GM18520 (cell line): ENCODE data around the gene MUC5B.
"Not testable (repeated sequence)": the region's sequence is repeated elsewhere in the genome, so short reads cannot be mapped to it uniquely, and the experiment has no call there.

ENCODE experiments used
- ATAC-seq: cut with Tn5 transposase; IDR thresholded peaks from one replicate; pipeline ENCODE4 v1.9.1; 2021; ENCODE audit not compliant: unreplicated experiment

Gene MUC5B, protein sequence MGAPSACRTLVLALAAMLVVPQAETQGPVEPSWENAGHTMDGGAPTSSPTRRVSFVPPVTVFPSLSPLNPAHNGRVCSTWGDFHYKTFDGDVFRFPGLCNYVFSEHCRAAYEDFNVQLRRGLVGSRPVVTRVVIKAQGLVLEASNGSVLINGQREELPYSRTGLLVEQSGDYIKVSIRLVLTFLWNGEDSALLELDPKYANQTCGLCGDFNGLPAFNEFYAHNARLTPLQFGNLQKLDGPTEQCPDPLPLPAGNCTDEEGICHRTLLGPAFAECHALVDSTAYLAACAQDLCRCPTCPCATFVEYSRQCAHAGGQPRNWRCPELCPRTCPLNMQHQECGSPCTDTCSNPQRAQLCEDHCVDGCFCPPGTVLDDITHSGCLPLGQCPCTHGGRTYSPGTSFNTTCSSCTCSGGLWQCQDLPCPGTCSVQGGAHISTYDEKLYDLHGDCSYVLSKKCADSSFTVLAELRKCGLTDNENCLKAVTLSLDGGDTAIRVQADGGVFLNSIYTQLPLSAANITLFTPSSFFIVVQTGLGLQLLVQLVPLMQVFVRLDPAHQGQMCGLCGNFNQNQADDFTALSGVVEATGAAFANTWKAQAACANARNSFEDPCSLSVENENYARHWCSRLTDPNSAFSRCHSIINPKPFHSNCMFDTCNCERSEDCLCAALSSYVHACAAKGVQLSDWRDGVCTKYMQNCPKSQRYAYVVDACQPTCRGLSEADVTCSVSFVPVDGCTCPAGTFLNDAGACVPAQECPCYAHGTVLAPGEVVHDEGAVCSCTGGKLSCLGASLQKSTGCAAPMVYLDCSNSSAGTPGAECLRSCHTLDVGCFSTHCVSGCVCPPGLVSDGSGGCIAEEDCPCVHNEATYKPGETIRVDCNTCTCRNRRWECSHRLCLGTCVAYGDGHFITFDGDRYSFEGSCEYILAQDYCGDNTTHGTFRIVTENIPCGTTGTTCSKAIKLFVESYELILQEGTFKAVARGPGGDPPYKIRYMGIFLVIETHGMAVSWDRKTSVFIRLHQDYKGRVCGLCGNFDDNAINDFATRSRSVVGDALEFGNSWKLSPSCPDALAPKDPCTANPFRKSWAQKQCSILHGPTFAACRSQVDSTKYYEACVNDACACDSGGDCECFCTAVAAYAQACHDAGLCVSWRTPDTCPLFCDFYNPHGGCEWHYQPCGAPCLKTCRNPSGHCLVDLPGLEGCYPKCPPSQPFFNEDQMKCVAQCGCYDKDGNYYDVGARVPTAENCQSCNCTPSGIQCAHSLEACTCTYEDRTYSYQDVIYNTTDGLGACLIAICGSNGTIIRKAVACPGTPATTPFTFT (N-terminal part only)

GRCh38 chr11:1222491-1223345 is at the start of gene MUC5B:
TSS of gene MUC5B (plus strand) at chr11:1223066. CDS start at chr11:1223124, 58 bp downstream.
- no peak for ATAC-seq

GRCh38 chr11:1173396-1173795 is 49.5 kb upstream of the MUC5B start:
- not testable (repeated sequence) for ATAC-seq

- no peak for ATAC-seq
Measured at GRCh38 chr11:1174441-1175370, 48.2 kb upstream of the MUC5B start.

DNA sequence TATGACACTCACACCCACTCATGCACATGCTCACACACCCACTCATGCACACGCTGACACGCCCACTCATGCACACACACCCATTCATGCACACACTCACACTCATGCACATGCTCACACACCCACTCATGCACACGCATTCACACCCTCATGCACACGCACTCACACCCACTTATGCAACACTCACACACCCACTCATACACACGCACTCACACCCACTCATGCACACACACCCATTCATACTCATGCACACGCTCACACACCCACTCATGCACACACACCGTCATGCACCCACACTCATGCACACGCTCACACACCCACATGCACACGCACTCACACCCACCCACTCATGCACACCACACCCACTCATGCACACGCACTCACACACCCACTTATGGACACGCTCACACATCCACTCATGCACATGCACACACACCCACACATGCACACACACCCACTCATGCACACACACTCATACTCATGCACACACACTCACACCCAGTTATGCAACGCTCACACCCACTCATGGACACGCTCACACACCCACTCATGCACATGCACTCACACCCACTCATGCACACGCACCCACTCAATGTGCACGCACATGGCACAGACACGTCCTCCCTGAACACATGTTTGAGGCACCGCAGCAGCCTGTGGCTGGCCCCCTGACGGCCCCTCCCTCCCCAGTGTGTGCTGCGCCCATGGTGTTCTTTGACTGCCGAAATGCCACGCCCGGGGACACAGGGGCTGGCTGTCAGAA is 47.2 kb upstream of the MUC5B start:
- ATAC-seq = no peak

DNA sequence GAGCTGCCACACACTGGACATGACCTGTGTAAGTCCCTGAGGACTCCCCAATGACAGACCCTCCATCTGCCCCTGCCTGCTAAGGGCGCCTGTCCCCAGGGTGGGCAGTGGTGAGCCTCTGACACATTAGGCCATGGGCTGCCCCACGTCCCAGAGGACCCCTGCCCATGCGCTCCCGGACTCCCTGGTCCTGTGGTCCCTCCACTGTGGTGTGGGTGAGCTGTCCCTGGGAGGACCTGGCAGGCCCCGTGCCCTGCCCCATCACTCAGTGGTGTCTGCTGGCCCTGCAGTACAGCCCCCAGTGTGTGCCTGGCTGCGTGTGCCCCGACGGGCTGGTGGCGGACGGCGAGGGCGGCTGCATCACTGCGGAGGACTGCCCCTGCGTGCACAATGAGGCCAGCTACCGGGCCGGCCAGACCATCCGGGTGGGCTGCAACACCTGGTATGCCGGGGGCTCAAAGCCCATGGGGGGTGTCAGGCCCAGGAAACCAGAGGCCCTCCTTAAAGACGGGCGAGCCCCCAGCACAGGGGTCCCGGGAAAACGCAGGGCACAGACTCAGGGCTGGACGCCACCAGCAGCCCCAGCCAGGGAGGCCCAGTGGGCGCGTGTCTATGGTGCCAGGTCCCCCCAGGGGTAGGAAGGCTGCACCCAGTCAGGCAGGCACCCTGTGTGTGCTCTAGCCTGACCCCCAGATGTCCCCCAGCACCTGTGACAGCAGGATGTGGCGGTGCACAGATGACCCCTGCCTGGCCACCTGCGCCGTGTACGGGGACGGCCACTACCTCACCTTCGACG is 46.4 kb upstream of the MUC5B start:
- no peak for ATAC-seq

DNA sequence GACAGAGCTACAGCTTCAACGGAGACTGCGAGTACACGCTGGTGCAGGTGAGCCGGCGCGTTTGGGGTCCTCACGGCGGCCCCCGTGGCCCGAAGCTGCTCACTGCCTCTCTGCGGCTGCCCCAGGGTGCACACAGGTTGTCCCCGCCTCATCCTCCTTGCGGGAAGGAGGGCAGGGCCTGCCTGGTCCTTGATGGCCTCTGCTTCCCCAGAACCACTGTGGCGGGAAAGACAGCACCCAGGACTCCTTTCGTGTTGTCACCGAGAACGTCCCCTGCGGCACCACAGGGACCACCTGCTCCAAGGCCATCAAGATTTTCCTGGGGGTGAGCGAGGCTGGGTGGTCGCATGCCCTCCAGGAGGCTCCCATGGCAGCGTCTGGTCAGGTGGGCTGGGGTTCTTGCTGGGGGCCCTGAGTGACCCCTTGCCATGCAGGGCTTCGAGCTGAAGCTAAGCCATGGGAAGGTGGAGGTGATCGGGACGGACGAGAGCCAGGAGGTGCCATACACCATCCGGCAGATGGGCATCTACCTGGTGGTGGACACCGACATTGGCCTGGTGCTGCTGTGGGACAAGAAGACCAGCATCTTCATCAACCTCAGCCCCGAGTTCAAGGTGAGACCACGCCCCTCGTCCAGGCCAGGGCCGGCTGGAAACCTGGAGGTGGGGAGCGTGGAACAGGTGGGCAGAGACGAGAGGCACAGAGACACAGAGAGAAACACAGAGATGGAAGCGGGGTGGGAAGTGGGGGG is 45.7 kb upstream of the MUC5B start:
- ATAC-seq = no peak

- ATAC-seq = no peak
Measured at GRCh38 chr11:1177771-1178090, 45.1 kb upstream of the MUC5B start.

- ATAC-seq = no peak
Measured at GRCh38 chr11:1178201-1178885, 44.5 kb upstream of the MUC5B start.

DNA sequence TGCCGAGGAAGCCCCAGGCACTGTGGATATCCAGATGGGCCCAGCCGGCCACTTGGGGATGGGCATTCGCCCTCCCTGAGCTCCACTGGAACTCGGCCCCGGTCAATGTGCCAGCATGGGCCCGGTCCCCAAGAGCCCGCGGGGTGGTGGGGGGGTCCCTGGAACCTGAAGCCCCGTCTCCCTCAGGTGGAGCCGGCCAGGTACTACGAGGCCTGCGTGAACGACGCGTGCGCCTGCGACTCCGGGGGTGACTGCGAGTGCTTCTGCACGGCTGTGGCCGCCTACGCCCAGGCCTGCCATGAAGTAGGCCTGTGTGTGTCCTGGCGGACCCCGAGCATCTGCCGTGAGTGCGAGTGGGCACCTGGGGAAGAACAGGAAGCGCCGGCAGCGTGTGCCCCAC is 44.0 kb upstream of the MUC5B start:
- no peak for ATAC-seq

GRCh38 chr11:1179641-1180040 is 43.2 kb upstream of the MUC5B start:
- ATAC-seq = no peak

- ATAC-seq = no peak
Measured at GRCh38 chr11:1180171-1180570, 42.7 kb upstream of the MUC5B start.

GRCh38 chr11:1180947-1181391 is 41.9 kb upstream of the MUC5B start:
- ATAC-seq = no peak

DNA sequence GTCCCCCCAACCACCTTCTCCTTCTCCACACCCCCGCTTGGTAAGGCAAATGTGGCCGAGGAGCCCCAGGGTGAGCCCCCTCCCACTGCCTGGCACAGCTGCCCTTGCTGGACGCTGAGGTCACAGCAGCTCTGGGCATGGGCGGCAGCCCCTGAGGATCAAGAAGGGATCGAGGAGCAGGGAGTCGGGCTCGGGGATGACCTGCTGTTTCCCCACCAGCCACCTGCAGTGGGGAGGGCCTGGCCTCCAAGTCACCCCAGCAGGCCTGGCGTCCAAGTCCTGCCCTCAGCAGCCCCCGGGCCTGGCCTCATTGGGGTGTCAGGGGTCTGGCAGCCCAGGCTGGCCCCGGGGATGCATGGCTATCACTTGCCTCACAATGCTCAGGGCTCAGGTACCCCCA is 41.4 kb upstream of the MUC5B start:
- no peak for ATAC-seq

- ATAC-seq = no peak
Measured at GRCh38 chr11:1181853-1182535, 40.9 kb upstream of the MUC5B start.

GRCh38 chr11:1184139-1184538 is 38.7 kb upstream of the MUC5B start:
- not testable (repeated sequence) for ATAC-seq
